ENCODE data around the gene PEX14. TPM values are rescaled to one million over a fixed set of nuclear protein-coding genes. Genes with fewer than 3 reads are reported as not detected.

The PEX14 gene
- polyA plus RNA-seq, 1 donor from 2014 or later = 13.5 TPM

DNA sequence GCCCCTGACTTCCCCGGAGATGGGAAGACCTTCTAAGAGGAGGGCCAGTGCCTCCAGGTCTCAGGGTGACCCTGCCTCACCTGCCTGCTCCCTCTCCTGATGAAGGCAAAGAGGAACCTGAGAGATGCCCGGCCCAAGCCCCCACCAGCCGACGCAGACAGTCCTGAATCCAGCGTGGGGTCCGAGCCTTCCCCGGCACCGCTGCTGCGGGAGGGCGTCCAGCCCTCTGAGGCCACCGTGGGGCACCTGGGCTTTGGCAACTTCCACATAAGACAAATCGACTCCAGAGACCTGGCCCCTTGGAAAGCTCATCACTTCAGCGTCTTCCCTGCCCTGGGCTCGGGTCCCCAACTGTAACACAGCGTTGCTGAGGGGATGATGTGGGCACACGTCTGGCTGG is 199.5 kb downstream of the PEX14 start:
- TF ChIP-seq TAF1 (IDR thresholded peaks at IDR 0.05; ENCODE audit: low read depth) (no peak), RAD21 (conservative IDR thresholded peaks at IDR 0.05) (no peak), SMC3 (conservative IDR thresholded peaks at IDR 0.05; ENCODE audit: poor library complexity) (no peak), POLR2AphosphoS5 (IDR thresholded peaks at IDR 0.05) (no peak), CTCF (IDR thresholded peaks at IDR 0.05; ENCODE audit: poor library complexity, severe bottlenecking) (no peak), EZH2 (IDR thresholded peaks at IDR 0.05; ENCODE audit: borderline replicate concordance, insufficient read depth, low read length, poor library complexity, severe bottlenecking) (no peak), MXI1 (conservative IDR thresholded peaks at IDR 0.05; ENCODE audit: poor library complexity, severe bottlenecking) (no peak), EP300 (conservative IDR thresholded peaks at IDR 0.05; ENCODE audit: poor library complexity, severe bottlenecking) (no peak)
- TF ChIP-seq, protein P1, sequence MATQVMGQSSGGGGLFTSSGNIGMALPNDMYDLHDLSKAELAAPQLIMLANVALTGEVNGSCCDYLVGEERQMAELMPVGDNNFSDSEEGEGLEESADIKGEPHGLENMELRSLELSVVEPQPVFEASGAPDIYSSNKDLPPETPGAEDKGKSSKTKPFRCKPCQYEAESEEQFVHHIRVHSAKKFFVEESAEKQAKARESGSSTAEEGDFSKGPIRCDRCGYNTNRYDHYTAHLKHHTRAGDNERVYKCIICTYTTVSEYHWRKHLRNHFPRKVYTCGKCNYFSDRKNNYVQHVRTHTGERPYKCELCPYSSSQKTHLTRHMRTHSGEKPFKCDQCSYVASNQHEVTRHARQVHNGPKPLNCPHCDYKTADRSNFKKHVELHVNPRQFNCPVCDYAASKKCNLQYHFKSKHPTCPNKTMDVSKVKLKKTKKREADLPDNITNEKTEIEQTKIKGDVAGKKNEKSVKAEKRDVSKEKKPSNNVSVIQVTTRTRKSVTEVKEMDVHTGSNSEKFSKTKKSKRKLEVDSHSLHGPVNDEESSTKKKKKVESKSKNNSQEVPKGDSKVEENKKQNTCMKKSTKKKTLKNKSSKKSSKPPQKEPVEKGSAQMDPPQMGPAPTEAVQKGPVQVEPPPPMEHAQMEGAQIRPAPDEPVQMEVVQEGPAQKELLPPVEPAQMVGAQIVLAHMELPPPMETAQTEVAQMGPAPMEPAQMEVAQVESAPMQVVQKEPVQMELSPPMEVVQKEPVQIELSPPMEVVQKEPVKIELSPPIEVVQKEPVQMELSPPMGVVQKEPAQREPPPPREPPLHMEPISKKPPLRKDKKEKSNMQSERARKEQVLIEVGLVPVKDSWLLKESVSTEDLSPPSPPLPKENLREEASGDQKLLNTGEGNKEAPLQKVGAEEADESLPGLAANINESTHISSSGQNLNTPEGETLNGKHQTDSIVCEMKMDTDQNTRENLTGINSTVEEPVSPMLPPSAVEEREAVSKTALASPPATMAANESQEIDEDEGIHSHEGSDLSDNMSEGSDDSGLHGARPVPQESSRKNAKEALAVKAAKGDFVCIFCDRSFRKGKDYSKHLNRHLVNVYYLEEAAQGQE (IDR thresholded peaks at IDR 0.05; ENCODE audit: borderline replicate concordance) = no peak
- Histone ChIP-seq H3K4me3 (ENCODE audit: low read length) (no peak overlapping the region), H3K4me2 (ENCODE audit: low read length) (no peak overlapping the region), H3K9me3 (ENCODE audit: low read length) (no peaks in the 10 kb centered on the region), H3K27me3 (ENCODE audit: insufficient read depth, low read depth, low read length) (no peaks in the 10 kb centered on the region), H3F3A (ENCODE audit: insufficient read depth, low read length, poor library complexity, severe bottlenecking) (no peaks in the 10 kb centered on the region), H3K79me2 (replicated peaks; ENCODE audit: insufficient read depth, low read length) (no peaks in the 10 kb centered on the region), H3K27ac (ENCODE audit: low read length) (no peak overlapping the region), H3K9me2 (ENCODE audit: insufficient read depth, low read length) (no peaks in the 10 kb centered on the region), H3K36me3 (ENCODE audit: insufficient read depth, low read length) (no peaks in the 10 kb centered on the region), H4K20me1 (ENCODE audit: insufficient read depth) (no peaks in the 10 kb centered on the region), H3K9ac (ENCODE audit: low read length) (no peak overlapping the region), H2AFZ (ENCODE audit: low read depth, low read length) (no peak overlapping the region)

DNA sequence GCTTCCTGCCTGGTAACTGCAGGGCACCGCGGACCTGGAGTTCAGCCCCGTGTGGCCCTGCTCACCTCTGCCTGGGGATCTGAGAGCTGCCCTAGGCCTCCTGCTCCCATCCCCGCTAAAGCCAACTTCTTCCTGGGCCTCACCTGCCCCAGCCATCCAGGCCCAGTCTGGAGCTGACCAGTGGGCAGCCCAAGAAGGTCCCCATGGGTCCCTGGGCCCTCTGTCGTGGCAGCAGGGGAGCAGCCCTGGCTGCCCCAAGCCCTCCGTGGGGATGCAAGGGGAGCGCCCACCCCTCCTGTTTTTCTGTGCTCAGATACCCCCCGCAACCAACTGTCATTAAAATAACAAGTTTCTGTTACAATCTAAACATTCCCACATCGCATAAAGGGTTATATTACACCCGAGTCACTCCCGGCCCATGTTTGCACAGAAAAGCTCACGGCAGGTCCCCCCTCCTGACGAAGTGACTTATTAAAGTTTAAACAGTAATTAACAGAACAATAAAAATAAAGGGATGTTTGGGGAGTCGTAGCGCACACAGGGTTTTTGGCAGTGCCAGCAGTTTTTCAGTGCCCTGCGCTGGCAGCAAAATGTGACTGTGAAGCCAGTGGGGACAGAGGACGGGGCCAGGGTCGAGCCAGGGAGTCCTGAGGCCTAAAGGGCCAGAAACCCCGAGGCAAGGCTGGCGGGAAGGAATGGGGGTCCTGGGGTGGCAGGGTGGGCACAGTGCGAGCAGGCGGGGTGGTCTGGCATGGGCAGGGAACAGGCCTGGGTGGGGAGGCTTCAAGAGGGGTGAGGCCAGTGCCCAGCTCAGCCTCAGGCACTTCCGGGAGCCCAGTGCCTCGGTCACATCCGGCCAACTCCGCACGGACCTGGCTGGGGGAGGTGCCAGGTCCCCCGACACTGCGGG is 200.2 kb downstream of the PEX14 start:
- TF ChIP-seq, protein P1 (IDR thresholded peaks at IDR 0.05; ENCODE audit: borderline replicate concordance) = no peak
- no peak for TF ChIP-seq RAD21 (conservative IDR thresholded peaks at IDR 0.05)
- no peak for TF ChIP-seq EP300 (conservative IDR thresholded peaks at IDR 0.05; ENCODE audit: poor library complexity, severe bottlenecking)
- TF ChIP-seq MXI1 (conservative IDR thresholded peaks at IDR 0.05; ENCODE audit: poor library complexity, severe bottlenecking) = no peak
- TF ChIP-seq POLR2AphosphoS5 (IDR thresholded peaks at IDR 0.05) = no peak
- TF ChIP-seq SMC3 (conservative IDR thresholded peaks at IDR 0.05; ENCODE audit: poor library complexity) = no peak
- no peak for TF ChIP-seq CTCF (IDR thresholded peaks at IDR 0.05; ENCODE audit: poor library complexity, severe bottlenecking)
- TF ChIP-seq TAF1 (IDR thresholded peaks at IDR 0.05; ENCODE audit: low read depth) = no peak
- no peaks in the 10 kb centered on the region for H4K20me1 ChIP-seq (ENCODE audit: insufficient read depth)
- H3F3A ChIP-seq (ENCODE audit: insufficient read depth, low read length, poor library complexity, severe bottlenecking) = no peaks in the 10 kb centered on the region
- H3K4me3 ChIP-seq (ENCODE audit: low read length) = no peak overlapping the region
- no peaks in the 10 kb centered on the region for H3K9me3 ChIP-seq (ENCODE audit: low read length)
- H3K9ac ChIP-seq (ENCODE audit: low read length) = no peak overlapping the region
- H3K4me2 ChIP-seq (ENCODE audit: low read length) = no peak overlapping the region
- no peaks in the 10 kb centered on the region for H3K36me3 ChIP-seq (ENCODE audit: insufficient read depth, low read length)
- H3K79me2 ChIP-seq (replicated peaks; ENCODE audit: insufficient read depth, low read length) = no peaks in the 10 kb centered on the region
- H3K9me2 ChIP-seq (ENCODE audit: insufficient read depth, low read length) = no peaks in the 10 kb centered on the region
- no peaks in the 10 kb centered on the region for H3K27me3 ChIP-seq (ENCODE audit: insufficient read depth, low read depth, low read length)
- no peak overlapping the region for H3K27ac ChIP-seq (ENCODE audit: low read length)
- no peak overlapping the region for H2AFZ ChIP-seq (ENCODE audit: low read depth, low read length)
